Right atrium auricular region (tissue), 2 donors: ENCODE data around the gene C1QB. TPM values are rescaled to one million over a fixed set of nuclear protein-coding genes. Genes with fewer than 3 reads are reported as not detected.
A peak's percentile ranks its signal among the peaks of the same experiment; 100 is the strongest.

Source experiments
- DNase-seq: peaks from one replicate; pipeline ENCODE4 v3.0.0-alpha.2; 2019; ENCODE audit warnings: low spot score
- H3K27ac ChIP-seq, 2 donors: fragments of 200-600 bp; sonication (generic); 1 replicate in 1 of 2; 2 replicates in 1 of 2; pipeline ENCODE4 v1.5.1; 2016 to 2019
- H3K27me3 ChIP-seq, 2 donors: fragments of 200-600 bp; sonication (generic); one replicate each; pipeline versions ENCODE4 v1.5.1 to v1.6.0; 2017 to 2019
- H3K36me3 ChIP-seq: fragments of 200-600 bp; sonication (generic); one replicate; pipeline ENCODE4 v1.5.1; 2016
- H3K4me1 ChIP-seq, 2 donors: fragments of 200-600 bp; sonication (generic); one replicate each; pipeline versions ENCODE4 v1.5.1 to v1.6.0; 2017 to 2019
- H3K4me3 ChIP-seq, 2 donors: fragments of 200-600 bp; sonication (generic); 1 replicate in 1 of 2; 2 replicates in 1 of 2; pipeline ENCODE4 v1.5.1; 2017 to 2019; ENCODE audit warnings: mild to moderate bottlenecking in 1 of 2, moderate library complexity in 1 of 2
- H3K9me3 ChIP-seq, 2 donors: fragments of 200-600 bp; sonication (generic); one replicate each; pipeline ENCODE4 v1.5.1; 2019
- total RNA-seq, 2 donors: library from RNA; depleted of rRNA; stranded (reverse); fragments of >200 nt; gene quantifications; one replicate each; pipeline ENCODE4 v1.1.0, GENCODE V29; 2016
- TF ChIP-seq, protein P1 (sequence below), 2 donors: fragments of 200-600 bp; sonication (generic); IDR thresholded peaks; one replicate each; pipeline ENCODE4 v1.5.1; 2019; ENCODE audit warnings: antibody characterized with exemption in 2 of 2

The C1QB gene
- total RNA-seq, 2 donors from 2014 or later: 82.5 to 262 TPM

DNA sequence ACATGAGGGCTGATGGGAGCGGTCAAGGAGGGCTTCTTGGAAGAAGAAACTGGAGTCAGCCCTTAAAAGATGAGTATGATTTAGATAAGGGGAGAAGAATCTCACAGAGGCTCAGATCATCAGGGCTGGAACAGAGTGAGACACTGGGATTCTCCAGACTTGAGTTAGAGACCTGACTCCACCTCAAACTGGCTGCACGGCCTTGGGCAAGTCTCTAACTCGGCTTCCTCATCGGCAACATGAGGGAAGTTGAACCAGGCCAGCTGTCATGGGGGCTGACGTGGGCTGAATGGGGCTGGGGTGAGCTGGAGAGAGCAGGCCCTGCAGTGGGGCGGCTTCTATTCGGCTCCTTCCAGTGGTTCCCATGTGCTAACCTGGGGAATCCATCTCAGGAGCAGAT is 7.1 kb upstream of the C1QB start:
- no peaks in the 10 kb centered on the region for H3K9me3 ChIP-seq
- H3K4me3 ChIP-seq: no peak overlapping the region
- H3K27me3 ChIP-seq: no peaks in the 10 kb centered on the region
- no peaks in the 10 kb centered on the region for H3K36me3 ChIP-seq
- no peak for DNase-seq
- H3K27ac ChIP-seq: no peak overlapping the region
- TF ChIP-seq, protein P1, sequence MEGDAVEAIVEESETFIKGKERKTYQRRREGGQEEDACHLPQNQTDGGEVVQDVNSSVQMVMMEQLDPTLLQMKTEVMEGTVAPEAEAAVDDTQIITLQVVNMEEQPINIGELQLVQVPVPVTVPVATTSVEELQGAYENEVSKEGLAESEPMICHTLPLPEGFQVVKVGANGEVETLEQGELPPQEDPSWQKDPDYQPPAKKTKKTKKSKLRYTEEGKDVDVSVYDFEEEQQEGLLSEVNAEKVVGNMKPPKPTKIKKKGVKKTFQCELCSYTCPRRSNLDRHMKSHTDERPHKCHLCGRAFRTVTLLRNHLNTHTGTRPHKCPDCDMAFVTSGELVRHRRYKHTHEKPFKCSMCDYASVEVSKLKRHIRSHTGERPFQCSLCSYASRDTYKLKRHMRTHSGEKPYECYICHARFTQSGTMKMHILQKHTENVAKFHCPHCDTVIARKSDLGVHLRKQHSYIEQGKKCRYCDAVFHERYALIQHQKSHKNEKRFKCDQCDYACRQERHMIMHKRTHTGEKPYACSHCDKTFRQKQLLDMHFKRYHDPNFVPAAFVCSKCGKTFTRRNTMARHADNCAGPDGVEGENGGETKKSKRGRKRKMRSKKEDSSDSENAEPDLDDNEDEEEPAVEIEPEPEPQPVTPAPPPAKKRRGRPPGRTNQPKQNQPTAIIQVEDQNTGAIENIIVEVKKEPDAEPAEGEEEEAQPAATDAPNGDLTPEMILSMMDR (IDR thresholded peaks at IDR 0.05): no peak
- peaks cover 0 to 6% of the 10 kb centered on the region in 2 donors for H3K4me1 ChIP-seq

DNA sequence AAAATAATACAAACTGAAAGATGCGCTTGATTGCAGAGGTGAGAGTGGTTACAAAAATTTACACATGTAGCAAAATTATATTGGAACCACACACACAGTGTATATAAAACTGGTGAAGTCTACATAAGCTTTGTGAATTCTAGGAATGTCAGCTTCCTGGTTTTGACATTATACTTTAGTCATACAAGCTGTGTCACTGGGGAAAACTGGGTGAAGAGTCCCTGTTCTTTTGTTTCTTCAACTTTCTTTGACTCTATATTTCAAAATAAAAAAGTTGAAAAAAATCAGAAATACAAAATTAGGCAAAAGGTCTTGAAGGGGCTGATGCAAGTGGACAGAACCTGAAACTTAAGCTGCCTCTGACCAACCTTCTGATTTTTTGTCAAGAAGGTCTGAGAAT is 6.7 kb upstream of the C1QB start:
- TF ChIP-seq, protein P1 (IDR thresholded peaks at IDR 0.05): no peak
- no peaks in the 10 kb centered on the region for H3K27me3 ChIP-seq
- peaks cover 0 to 6% of the 10 kb centered on the region in 2 donors for H3K4me1 ChIP-seq
- H3K36me3 ChIP-seq: no peaks in the 10 kb centered on the region
- no peaks in the 10 kb centered on the region for H3K9me3 ChIP-seq
- no peak overlapping the region for H3K27ac ChIP-seq
- DNase-seq: no peak
- H3K4me3 ChIP-seq: no peak overlapping the region

DNA sequence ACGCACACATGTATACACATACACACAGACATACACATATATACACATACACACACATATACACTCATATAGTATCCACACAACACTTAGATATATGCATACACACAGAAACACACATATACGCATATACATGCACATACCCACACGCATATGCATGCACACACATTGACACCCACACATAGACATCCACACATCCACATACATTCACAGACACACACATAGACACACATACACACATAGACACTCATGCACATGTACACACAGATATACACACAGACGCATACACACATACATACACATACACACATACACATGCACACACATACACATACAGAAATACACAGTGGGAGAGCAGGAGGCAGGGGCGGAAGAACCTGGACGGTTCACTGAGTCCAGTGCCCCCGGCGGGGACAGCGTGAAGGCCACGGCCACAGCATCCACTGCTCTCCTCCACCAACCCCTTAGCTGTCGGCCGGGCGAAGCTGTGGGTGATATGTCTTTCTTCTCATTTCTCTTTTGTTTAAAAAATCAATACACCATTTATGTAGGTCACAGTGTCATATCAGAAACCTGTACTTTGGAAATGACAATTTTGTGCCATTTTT is 2.8 kb upstream of the C1QB start:
- no peak overlapping the region for H3K27ac ChIP-seq
- no peaks in the 10 kb centered on the region for H3K4me1 ChIP-seq
- H3K36me3 ChIP-seq: no peaks in the 10 kb centered on the region
- DNase-seq: no peak
- H3K4me3 ChIP-seq: no peak overlapping the region
- no peaks in the 10 kb centered on the region for H3K9me3 ChIP-seq
- no peaks in the 10 kb centered on the region for H3K27me3 ChIP-seq
- TF ChIP-seq, protein P1 (IDR thresholded peaks at IDR 0.05): no peak

DNA sequence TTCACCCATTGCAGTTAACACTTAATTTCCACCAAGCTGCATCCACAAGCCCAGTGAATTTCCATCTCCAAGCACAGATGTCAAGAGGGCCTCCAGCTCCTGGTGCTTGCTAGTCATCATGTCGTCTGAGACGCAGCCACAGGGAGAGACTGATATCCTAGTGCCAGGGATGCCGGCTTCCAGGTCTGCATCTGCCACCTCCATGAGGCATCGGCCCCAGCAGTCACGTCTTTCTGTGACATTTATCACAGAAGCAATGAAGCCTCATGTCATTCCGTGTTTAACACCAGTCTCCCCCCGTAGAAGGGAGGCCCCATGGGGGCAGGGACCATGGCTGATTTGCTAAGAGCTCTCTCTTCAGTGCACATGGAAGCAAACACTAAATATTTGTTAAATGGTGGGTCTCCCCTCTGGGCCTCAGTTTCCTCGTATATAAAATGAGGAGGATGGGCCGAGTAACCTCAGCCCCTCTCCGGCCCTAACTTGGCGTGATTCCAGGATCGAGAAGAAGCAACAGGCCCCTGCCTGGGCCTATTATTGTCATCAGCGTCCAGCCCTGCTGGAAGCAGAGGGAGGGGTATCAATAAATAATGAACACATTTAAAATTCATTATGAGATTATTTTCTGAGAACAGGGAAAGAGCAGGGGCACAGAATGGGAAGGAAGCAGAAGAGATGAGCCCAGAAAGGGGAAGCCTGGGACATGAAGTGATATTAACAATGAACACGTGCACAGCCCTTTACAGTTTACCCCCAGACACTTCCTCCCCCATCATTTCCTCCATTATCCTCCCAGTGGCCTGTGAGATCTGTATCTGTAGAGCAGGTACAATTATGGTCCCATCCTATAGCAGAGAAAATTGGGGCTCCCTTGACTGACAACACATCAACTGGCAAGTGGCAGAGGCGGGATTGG is 837 bp upstream of the C1QB start:
- Histone ChIP-seq H3K27ac (no peak overlapping the region), H3K9me3 (no peaks in the 10 kb centered on the region), H3K36me3 (no peaks in the 10 kb centered on the region), H3K4me1 (no peaks in the 10 kb centered on the region), H3K4me3 (no peak overlapping the region), H3K27me3 (no peaks in the 10 kb centered on the region)
- no peak for DNase-seq
- TF ChIP-seq, protein P1 (IDR thresholded peaks at IDR 0.05): no peak

DNA sequence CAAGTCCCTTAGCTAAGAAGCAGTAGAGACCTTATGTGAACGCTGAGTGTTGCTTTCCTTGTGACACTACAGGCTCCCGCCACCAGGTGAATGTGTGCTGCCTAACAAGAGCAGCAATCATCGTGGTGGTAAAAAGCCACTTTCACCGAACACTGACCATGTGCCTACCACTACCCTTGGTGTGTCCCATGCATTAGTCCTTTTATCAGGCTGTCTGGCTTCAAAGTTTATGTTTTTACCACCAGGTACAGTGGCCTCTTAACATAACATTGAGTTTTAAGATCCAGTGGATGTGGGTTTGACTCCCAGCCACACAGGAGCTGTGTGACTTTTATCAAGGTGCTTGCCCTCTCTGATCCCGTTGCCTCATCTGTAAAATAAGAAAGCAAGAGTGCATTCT is 1.7 kb downstream of the C1QB start:
- Histone ChIP-seq H3K36me3 (no peaks in the 10 kb centered on the region), H3K4me3 (peak overlapping the region in 1 of 2 donors; percentile 34), H3K9me3 (no peaks in the 10 kb centered on the region), H3K4me1 (no peaks in the 10 kb centered on the region), H3K27me3 (no peaks in the 10 kb centered on the region), H3K27ac (no peak overlapping the region)
- no peak for DNase-seq
- TF ChIP-seq, protein P1 (IDR thresholded peaks at IDR 0.05): no peak
